Mucosa of descending colon (tissue), 3 donors: ENCODE results near the gene UGT1A1. TPM values are rescaled to one million over a fixed set of nuclear protein-coding genes. Genes with fewer than 3 reads are reported as not detected.

Experiments
- ATAC-seq: fragments of 200-7000 bp; cut with Tn5 transposase; one replicate; pipeline ENCODE4 v1.9.1; 2020; ENCODE audit warnings: mild to moderate bottlenecking, moderate library complexity
- DNase-seq, 3 donors: peaks; one replicate each; pipeline ENCODE4 v3.0.0-alpha.2; 2020
- H3K36me3 ChIP-seq: fragments of 200-600 bp; one replicate; pipeline ENCODE4 v1.8.0; 2021; ENCODE audit warnings: low read depth, mild to moderate bottlenecking
- H3K4me1 ChIP-seq: fragments of 200-600 bp; one replicate; pipeline ENCODE4 v1.8.0; 2021; ENCODE audit warnings: low read depth, mild to moderate bottlenecking
- H3K4me3 ChIP-seq: fragments of 200-600 bp; one replicate; pipeline ENCODE4 v1.8.0; 2021; ENCODE audit warnings: mild to moderate bottlenecking
- H3K9me3 ChIP-seq: fragments of 200-600 bp; one replicate; pipeline ENCODE4 v1.8.0; 2021; ENCODE audit warnings: mild to moderate bottlenecking
- CTCF ChIP-seq: fragments of 200-600 bp; IDR thresholded peaks from one replicate; pipeline ENCODE4 v1.8.0; 2022; ENCODE audit warnings: antibody characterized with exemption, mild to moderate bottlenecking
- intact Hi-C, 2 donors: fragments of 100-400 bp; cut with DNase I in 1 of 2; cut with micrococcal nuclease in 1 of 2; formaldehyde crosslinking; loops; one replicate each; pipeline versions ENCODE4 v1.11.0 to v1.11.1; 2022; cut with DNase I, micrococcal nuclease
- total RNA-seq, 3 donors: library from RNA; stranded (reverse); fragmentation: NEBNext Ultra II Directional in 2 of 3; extraction: Animal tissue kit (Norgen Biotek cat#: 25700) in 2 of 3; gene quantifications; one replicate each; pipeline versions ENCODE4 v1.2.1 to v1.2.4, GENCODE V29; 2021 to 2023
- donor health status: DM: no; HTN: no; CAD: no; lungs with moderate emphysema.
- donor health status: DM: no; HTN: no; CAD: no.
- donor health status: DM: no; HTN: yes; CAD: no.

The UGT1A1 gene
- total RNA-seq, 3 donors from 2014 or later, result 4.0 to 7.0 (median 4.9) TPM

- Histone ChIP-seq H3K4me1 (no peaks in the 10 kb centered on the region), H3K4me3 (no peak overlapping the region), H3K36me3 (no peaks in the 10 kb centered on the region), H3K9me3 (no peaks in the 10 kb centered on the region)
- no peak for DNase-seq
- no peak for TF ChIP-seq CTCF
- ATAC-seq, result no peak
- intact Hi-C loops, result no loop called here
These were observed 51.7 kb downstream of the UGT1A1 start for GRCh38 chr2:233811732-233812131.

DNA sequence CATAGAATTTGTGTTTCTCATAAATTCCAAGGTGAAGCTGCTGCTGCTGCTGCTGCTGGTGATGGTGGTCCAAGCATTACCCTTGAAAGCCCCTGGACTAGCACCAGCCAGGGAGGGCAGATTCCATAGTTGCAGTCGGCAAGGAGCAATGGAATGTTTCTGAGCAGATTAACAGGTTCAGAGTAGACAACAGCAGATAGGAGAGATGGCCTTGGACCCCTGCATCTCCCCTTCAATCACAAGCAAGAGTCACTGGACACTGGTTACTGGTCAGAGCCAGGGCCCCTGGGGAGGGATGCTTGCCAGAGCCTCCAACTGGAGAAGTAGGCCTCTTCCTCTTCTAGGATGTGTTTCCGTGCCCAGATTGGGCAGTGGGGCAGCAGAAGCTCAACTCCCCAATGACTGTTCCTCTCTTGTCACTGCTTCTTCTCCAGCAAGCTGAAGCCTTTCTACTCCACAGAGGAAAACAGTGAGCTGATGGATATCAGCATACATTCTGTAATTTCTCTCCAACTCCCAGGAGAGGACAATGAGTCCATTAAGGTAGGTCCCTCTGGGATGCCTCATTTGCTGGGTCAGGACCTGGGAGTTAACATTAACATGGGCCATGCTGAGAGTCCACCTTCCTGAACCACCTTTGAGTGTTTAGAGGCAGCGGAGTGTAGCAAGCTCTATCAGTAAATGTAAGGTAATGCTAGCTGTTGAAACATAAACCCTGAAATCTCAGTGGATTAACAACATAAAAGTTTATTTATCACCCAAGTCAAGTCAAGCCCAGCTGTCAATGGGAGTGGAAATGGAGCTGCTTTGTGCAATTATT is 53.4 kb downstream of the UGT1A1 start:
- Histone ChIP-seq H3K9me3 (no peaks in the 10 kb centered on the region), H3K4me3 (no peak overlapping the region), H3K4me1 (no peaks in the 10 kb centered on the region), H3K36me3 (no peaks in the 10 kb centered on the region)
- TF ChIP-seq CTCF, result no peak
- ATAC-seq (no peak), DNase-seq (no peak)
- intact Hi-C loops, result no loop called here

DNA sequence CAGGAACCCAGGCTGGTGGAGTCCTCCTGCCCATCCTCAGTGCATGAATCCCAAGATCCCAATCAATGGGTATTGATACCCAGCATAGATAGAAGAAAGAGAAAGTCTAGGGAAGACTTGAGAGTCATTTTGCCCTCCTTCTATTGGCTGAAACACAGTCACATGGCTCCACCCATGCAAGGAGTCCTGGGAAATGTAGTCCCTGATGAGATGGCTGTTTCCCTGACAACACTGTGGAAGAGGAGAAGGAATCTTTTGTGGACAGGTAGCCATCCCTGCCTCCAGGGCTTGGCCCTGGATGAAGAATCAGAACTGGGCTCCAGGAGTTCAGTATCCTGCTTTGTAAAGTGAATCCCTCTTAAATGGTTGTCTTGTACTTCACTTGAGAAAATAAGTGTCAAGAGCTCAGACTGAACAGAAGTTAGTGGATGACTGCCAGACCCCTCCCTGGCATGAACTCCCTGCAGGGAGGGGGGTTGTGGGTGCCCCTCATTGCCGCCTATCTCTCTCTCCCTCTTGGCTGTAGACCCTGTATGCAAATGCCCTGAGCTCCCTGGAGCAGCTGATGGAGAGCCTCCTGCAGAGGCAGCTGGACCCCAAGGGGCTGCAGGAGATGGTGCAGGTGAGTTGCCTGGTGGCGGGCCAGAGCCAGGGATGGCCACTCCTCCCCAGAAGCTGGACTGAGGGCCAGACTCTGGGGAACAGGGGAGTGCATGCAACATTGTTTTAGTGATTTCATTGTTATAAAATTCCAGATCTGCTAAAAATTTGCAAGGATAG is 54.2 kb downstream of the UGT1A1 start:
- Histone ChIP-seq H3K4me1 (no peaks in the 10 kb centered on the region), H3K9me3 (no peaks in the 10 kb centered on the region), H3K4me3 (no peak overlapping the region), H3K36me3 (no peaks in the 10 kb centered on the region)
- ATAC-seq (peak; percentile 19), DNase-seq (peak in 1 of 3 donors; percentile 13)
- intact Hi-C loops, result no loop called here
- TF ChIP-seq CTCF, result no peak

DNA sequence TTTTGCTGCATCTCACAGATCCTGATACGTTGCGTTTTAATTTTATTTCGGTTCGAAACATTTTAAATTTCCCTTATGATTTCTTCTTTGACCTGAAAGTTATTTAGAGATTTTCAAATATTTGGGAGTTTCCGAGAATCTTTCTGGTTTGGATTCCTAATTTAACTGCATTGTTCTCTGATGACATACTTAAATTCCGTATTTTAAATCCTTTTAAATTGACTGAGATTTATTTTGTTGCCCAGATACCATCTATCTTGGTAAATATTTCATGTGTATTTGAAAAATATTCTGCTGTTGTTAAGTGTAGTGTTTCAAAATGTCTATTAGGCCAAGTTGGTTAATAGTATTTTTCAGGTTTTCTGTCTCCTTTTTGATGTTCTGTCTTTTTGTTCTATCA is 55.8 kb downstream of the UGT1A1 start:
- no peak for DNase-seq
- TF ChIP-seq CTCF, result no peak
- intact Hi-C loops, result no loop called here

GRCh38 chr2:233816334-233816733 is 56.3 kb downstream of the UGT1A1 start:
- intact Hi-C loops, result no loop called here
- ATAC-seq (no peak), DNase-seq (peak in 1 of 3 donors; percentile 7)
- no peaks in the 10 kb centered on the region for H3K9me3 ChIP-seq
- no peaks in the 10 kb centered on the region for H3K4me1 ChIP-seq
- no peak for TF ChIP-seq CTCF
- H3K36me3 ChIP-seq, result no peaks in the 10 kb centered on the region
- no peak overlapping the region for H3K4me3 ChIP-seq

More for the DNA sequence above, 55.8 kb downstream of the UGT1A1 start:
- Histone ChIP-seq H3K4me3 (no peak overlapping the region), H3K9me3 (no peaks in the 10 kb centered on the region), H3K36me3 (no peaks in the 10 kb centered on the region), H3K4me1 (no peaks in the 10 kb centered on the region)
- no peak for ATAC-seq
